SK-N-SH (cell line): ENCODE results near the gene PARP8. TPM values are rescaled to one million over a fixed set of nuclear protein-coding genes. Genes with fewer than 3 reads are reported as not detected.

Experiments used
- CTCF ChIA-PET: fragments of 300-600, 350-600 bp; formaldehyde crosslinking; extraction: SDS; loops from one replicate; lab custom pipeline; 2021; lab: Yijun Ruan, JAX
- POLR2A ChIA-PET: fragments of 350-600 bp; sonication (Branson Sonifier 250); formaldehyde crosslinking; extraction: SDS; loops from one replicate; lab custom pipeline; 2020; ENCODE audit warnings: antibody characterized with exemption, inconsistent platforms; lab: Yijun Ruan, JAX
- DNase-seq: peaks from one replicate; pipeline ENCODE4 v3.0.0; 2012
- H2AFZ ChIP-seq: fragments of 200-600 bp; sonication (generic); 2 replicates; pipeline ENCODE4 v1.8.1; 2016; ENCODE audit warnings: antibody characterized with exemption, mild to moderate bottlenecking, low read depth
- H3F3A ChIP-seq: fragments of 200-600 bp; sonication (generic); replicated peaks from 2 replicates; pipeline ENCODE3; 2016; ENCODE audit warnings: antibody characterized with exemption, mild to moderate bottlenecking; ENCODE audit not compliant: insufficient read depth
- H3K27ac ChIP-seq, 2 experiments: fragments of 200-500 bp in 1 of 2; fragments of 200-600 bp in 1 of 2; sonication (Bioruptor generic) in 1 of 2; sonication (generic), shearing (Covaris generic) in 1 of 2; 2 replicates each; pipeline versions ENCODE4 v1.5.1 to v1.6.1; 2014 to 2016; ENCODE audit warnings: low read depth in 2 of 2, inconsistent platforms in 1 of 2, low read length in 1 of 2, mild to moderate bottlenecking in 1 of 2, mixed read lengths in 1 of 2
- H3K27me3 ChIP-seq: fragments of 200-600 bp; sonication (generic), shearing (Covaris generic); 2 replicates; pipeline ENCODE4 v1.6.1; 2016; ENCODE audit warnings: mixed run types; ENCODE audit not compliant: insufficient read depth
- H3K36me3 ChIP-seq, 2 experiments: fragments of 200-500 bp in 1 of 2; fragments of 200-600 bp in 1 of 2; sonication (Bioruptor generic) in 1 of 2; sonication (generic) in 1 of 2; replicated peaks in 1 of 2; 2 replicates each; pipeline versions ENCODE3 to v1.5.1; 2014 to 2016; ENCODE audit warnings: low read length in 1 of 2, mild to moderate bottlenecking in 1 of 2; ENCODE audit not compliant: insufficient read depth in 2 of 2, control insufficient read depth in 1 of 2
- H3K4me1 ChIP-seq, 2 experiments: fragments of 200-500 bp in 1 of 2; fragments of 200-600 bp in 1 of 2; sonication (Bioruptor generic) in 1 of 2; sonication (generic), shearing (Covaris generic) in 1 of 2; 2 replicates each; pipeline versions ENCODE4 v1.5.1 to v1.6.1; 2014 to 2016; ENCODE audit warnings: low read depth in 1 of 2, low read length in 1 of 2, mixed run types in 1 of 2; ENCODE audit not compliant: insufficient read depth in 2 of 2, control insufficient read depth in 1 of 2
- H3K4me2 ChIP-seq: fragments of 200-600 bp; sonication (generic), shearing (Covaris generic); 2 replicates; pipeline ENCODE4 v1.6.1; 2017; ENCODE audit warnings: mixed run types
- H3K4me3 ChIP-seq, 2 experiments: fragments of 200-500 bp in 1 of 2; fragments of 200-600 bp in 1 of 2; sonication (Bioruptor generic) in 1 of 2; sonication (generic), shearing (Covaris generic) in 1 of 2; 2 replicates each; pipeline versions ENCODE4 v1.5.1 to v1.8.1; 2014 to 2016; ENCODE audit warnings: low read depth in 2 of 2, inconsistent platforms in 1 of 2, low read length in 1 of 2, mild to moderate bottlenecking in 1 of 2, mixed read lengths in 1 of 2, moderate library complexity in 1 of 2
- H3K79me2 ChIP-seq: fragments of 200-600 bp; sonication (generic); 2 replicates; pipeline ENCODE4 v1.8.1; 2017; ENCODE audit warnings: mild to moderate bottlenecking; ENCODE audit not compliant: insufficient read depth
- H3K9ac ChIP-seq: fragments of 200-600 bp; sonication (generic); 2 replicates; pipeline ENCODE4 v1.6.1; 2017; ENCODE audit warnings: mixed run types
- H3K9me2 ChIP-seq: fragments of 200-600 bp; sonication (generic); 2 replicates; pipeline ENCODE4 v1.6.1; 2017; ENCODE audit warnings: mixed run types
- H3K9me3 ChIP-seq: fragments of 200-600 bp; sonication (generic); 2 replicates; pipeline ENCODE4 v1.6.1; 2017; ENCODE audit warnings: mixed run types, mild to moderate bottlenecking, moderate library complexity
- H4K20me1 ChIP-seq: fragments of 200-600 bp; sonication (generic); 2 replicates; pipeline ENCODE4 v1.6.1; 2017; ENCODE audit warnings: mild to moderate bottlenecking, mixed run types; ENCODE audit not compliant: insufficient read depth
- CHD2 ChIP-seq: fragments of 150-350 bp; IDR thresholded peaks from 2 replicates; pipeline ENCODE4 v1.6.1; 2018; ENCODE audit warnings: low read length; ENCODE audit not compliant: partially characterized antibody
- CTCF ChIP-seq: fragments of 200-600 bp; sonication (generic); IDR thresholded peaks from 2 replicates; pipeline ENCODE4 v1.6.1; 2017; ENCODE audit warnings: antibody characterized with exemption, mild to moderate bottlenecking, moderate library complexity
- ELF1 ChIP-seq: IDR thresholded peaks from 2 replicates; pipeline ENCODE4 v1.4.0; 2012
- EP300 ChIP-seq, 2 experiments: IDR thresholded peaks; 2 replicates each; pipeline versions ENCODE4 v1.4.0 to v1.6.1; 2012; ENCODE audit warnings: borderline replicate concordance in 1 of 2, low read depth in 1 of 2, low read length in 1 of 2
- EZH2phosphoT487 ChIP-seq: fragments of 200-600 bp; sonication (generic); IDR thresholded peaks from 2 replicates; pipeline ENCODE4 v1.6.1; 2017; ENCODE audit warnings: low read depth, mixed run types, mild to moderate bottlenecking, antibody characterized with exemption, moderate library complexity, borderline replicate concordance
- FOXJ3 ChIP-seq: sonication (generic); formaldehyde crosslinking; IDR thresholded peaks from 2 replicates; pipeline ENCODE4 v1.5.1; 2020; ENCODE audit warnings: mild to moderate bottlenecking, missing genetic modification reagents
- FOXM1 ChIP-seq: IDR thresholded peaks from 2 replicates; pipeline ENCODE4 v1.4.0; 2012; ENCODE audit warnings: low read depth, mild to moderate bottlenecking
- MEF2A ChIP-seq: IDR thresholded peaks from 2 replicates; pipeline ENCODE4 v1.4.0; 2012; ENCODE audit warnings: low read depth, borderline replicate concordance
- MXI1 ChIP-seq: IDR thresholded peaks from 2 replicates; pipeline ENCODE4 v1.6.1; 2012; ENCODE audit warnings: mild to moderate bottlenecking, low read depth, low read length, improper control_type of control experiment
- NFIC ChIP-seq: IDR thresholded peaks from 2 replicates; pipeline ENCODE4 v1.4.0; 2012; ENCODE audit warnings: borderline replicate concordance
- POLR2AphosphoS5 ChIP-seq: IDR thresholded peaks from 2 replicates; pipeline ENCODE4 v1.6.1; 2012; ENCODE audit warnings: low read depth, low read length
- RCOR1 ChIP-seq: fragments of 150-350 bp; IDR thresholded peaks from 2 replicates; pipeline ENCODE4 v1.6.1; 2017; ENCODE audit warnings: antibody characterized with exemption, low read length
- RXRA ChIP-seq: IDR thresholded peaks from 2 replicates; pipeline ENCODE4 v1.4.0; 2012; ENCODE audit warnings: low read depth, mild to moderate bottlenecking, borderline replicate concordance
- SIN3A ChIP-seq: IDR thresholded peaks from 2 replicates; pipeline ENCODE4 v1.6.1; 2012; ENCODE audit warnings: low read depth, mild to moderate bottlenecking, low read length, moderate library complexity, borderline replicate concordance
- TAF1 ChIP-seq: IDR thresholded peaks from 2 replicates; pipeline ENCODE4 v1.6.1; 2012; ENCODE audit warnings: low read depth, mild to moderate bottlenecking, low read length, moderate library complexity, borderline replicate concordance
- TEAD4 ChIP-seq: IDR thresholded peaks from 2 replicates; pipeline ENCODE4 v1.4.0; 2012; ENCODE audit warnings: mild to moderate bottlenecking, borderline replicate concordance; ENCODE audit not compliant: insufficient read depth
- YY1 ChIP-seq: IDR thresholded peaks from 2 replicates; pipeline ENCODE4 v1.4.0; 2012; ENCODE audit warnings: low read depth, mild to moderate bottlenecking
- WGBS: methylation state at CpG from one replicate; pipeline ENCODE4 v1.1.6; 2017; ENCODE audit warnings: low lambda C conversion rate; 5-methylcytosine and 5-hydroxymethylcytosine counted together
- polyA plus RNA-seq, 3 experiments: library from polyadenylated mRNA; depleted of rRNA; stranded (reverse); fragments of >200 nt; gene quantifications; 2 replicates each; pipeline ENCODE4 v1.2.3, GENCODE V29; 2012
- TF ChIP-seq, protein P1 (sequence below): fragments of 150-350 bp; IDR thresholded peaks from 2 replicates; pipeline ENCODE4 v1.6.1; 2016; ENCODE audit warnings: mild to moderate bottlenecking, low read depth, low read length
- TF ChIP-seq, protein P2 (sequence below): IDR thresholded peaks from 2 replicates; pipeline ENCODE4 v1.4.0; 2012; ENCODE audit warnings: low read depth, borderline replicate concordance

The PARP8 gene, protein sequence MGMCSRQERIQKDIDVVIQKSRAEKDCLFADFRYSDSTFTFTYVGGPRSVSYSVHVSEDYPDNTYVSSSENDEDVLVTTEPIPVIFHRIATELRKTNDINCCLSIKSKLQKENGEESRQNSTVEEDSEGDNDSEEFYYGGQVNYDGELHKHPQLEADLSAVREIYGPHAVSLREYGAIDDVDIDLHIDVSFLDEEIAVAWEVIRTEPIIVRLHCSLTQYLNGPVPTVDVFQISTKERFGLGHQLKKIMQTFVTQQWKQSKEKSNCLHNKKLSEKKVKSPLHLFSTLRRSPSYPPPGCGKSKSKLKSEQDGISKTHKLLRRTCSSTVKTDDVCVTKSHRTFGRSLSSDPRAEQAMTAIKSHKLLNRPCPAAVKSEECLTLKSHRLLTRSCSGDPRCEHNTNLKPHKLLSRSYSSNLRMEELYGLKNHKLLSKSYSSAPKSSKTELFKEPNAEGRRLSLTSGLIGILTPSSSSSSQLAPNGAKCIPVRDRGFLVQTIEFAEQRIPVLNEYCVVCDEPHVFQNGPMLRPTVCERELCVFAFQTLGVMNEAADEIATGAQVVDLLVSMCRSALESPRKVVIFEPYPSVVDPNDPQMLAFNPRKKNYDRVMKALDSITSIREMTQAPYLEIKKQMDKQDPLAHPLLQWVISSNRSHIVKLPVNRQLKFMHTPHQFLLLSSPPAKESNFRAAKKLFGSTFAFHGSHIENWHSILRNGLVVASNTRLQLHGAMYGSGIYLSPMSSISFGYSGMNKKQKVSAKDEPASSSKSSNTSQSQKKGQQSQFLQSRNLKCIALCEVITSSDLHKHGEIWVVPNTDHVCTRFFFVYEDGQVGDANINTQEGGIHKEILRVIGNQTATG
- polyA plus RNA-seq (2012; rRNA removed), result 6.2 and 8.6 TPM in 2 replicates
- polyA plus RNA-seq (2012; cell fraction: cytosol; rRNA removed), result 7.2 and 8.0 TPM in 2 replicates
- 7.9 and 14.1 TPM in 2 replicates for polyA plus RNA-seq (2012; cell fraction: nucleus; rRNA removed)

DNA sequence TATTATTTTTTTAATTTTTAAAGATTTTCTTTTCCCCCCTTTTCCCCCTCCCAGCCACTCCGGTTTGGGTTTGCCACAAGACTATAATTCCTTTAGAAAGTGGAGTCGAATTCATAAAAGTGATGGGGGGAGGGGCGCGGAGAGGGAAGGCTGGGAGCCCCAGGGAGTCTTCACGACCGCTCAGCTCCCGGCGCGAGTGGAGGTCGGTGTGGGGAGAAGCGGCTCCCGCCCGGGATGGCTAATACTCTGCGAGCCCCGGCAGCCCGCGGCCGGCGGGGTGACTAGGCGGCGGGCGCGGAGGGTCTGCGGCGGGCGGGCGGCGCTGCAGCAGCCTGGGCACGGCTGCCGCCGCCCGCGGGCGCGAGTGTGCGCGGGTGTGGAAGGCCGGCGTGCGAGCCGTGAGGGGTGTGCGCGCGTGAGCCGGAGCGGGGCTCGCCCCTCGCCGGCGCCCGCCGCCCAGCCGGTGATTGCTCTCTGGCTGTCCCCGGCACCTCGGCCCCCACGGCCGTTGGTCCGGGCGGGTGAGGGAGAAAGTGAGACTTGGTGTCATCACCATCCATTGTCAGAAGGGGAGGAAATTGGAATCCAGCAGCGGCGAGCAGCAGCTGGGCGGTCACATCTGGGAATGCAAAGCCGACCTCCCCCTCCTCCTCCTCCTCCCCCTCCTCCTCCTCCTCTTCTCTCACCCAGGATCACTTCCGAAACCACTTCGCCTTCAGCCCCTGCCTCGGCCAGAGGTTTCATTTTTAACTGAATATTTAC lies at the start of gene PARP8:
PARP8 (plus strand) TSS at position 377 of the 762 bp plus-strand sequence. CDS start 459 bp downstream, outside the sequence.
- H3F3A ChIP-seq, result no peaks in the 10 kb centered on the region
- H3K4me2 ChIP-seq, result peak within 1 kb of the TSS; percentile 88
- POLR2A ChIA-PET, result no interaction called here
- peak within 1 kb of the TSS; percentile 87 for H2AFZ ChIP-seq
- no peaks in the 10 kb centered on the region for H3K9me2 ChIP-seq
- peak within 1 kb of the TSS; percentile 50 to 89; a peak in 3 of 4 replicates for H3K27ac ChIP-seq
- TF ChIP-seq SIN3A, result no peak
- TF ChIP-seq YY1, result no peak
- no peak for TF ChIP-seq POLR2AphosphoS5
- TF ChIP-seq EP300 (IDR thresholded peaks at IDR 0.05; ENCODE audit: borderline replicate concordance in 1 of 2, low read depth in 1 of 2, low read length in 1 of 2), result no peak
- no peak for TF ChIP-seq MXI1
- TF ChIP-seq, protein P1, sequence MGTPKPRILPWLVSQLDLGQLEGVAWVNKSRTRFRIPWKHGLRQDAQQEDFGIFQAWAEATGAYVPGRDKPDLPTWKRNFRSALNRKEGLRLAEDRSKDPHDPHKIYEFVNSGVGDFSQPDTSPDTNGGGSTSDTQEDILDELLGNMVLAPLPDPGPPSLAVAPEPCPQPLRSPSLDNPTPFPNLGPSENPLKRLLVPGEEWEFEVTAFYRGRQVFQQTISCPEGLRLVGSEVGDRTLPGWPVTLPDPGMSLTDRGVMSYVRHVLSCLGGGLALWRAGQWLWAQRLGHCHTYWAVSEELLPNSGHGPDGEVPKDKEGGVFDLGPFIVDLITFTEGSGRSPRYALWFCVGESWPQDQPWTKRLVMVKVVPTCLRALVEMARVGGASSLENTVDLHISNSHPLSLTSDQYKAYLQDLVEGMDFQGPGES, result no peak
- TF ChIP-seq CTCF, result no peak
- TF ChIP-seq, protein P2, sequence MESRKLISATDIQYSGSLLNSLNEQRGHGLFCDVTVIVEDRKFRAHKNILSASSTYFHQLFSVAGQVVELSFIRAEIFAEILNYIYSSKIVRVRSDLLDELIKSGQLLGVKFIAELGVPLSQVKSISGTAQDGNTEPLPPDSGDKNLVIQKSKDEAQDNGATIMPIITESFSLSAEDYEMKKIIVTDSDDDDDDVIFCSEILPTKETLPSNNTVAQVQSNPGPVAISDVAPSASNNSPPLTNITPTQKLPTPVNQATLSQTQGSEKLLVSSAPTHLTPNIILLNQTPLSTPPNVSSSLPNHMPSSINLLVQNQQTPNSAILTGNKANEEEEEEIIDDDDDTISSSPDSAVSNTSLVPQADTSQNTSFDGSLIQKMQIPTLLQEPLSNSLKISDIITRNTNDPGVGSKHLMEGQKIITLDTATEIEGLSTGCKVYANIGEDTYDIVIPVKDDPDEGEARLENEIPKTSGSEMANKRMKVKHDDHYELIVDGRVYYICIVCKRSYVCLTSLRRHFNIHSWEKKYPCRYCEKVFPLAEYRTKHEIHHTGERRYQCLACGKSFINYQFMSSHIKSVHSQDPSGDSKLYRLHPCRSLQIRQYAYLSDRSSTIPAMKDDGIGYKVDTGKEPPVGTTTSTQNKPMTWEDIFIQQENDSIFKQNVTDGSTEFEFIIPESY, result no peak
- no peak for TF ChIP-seq CHD2
- TF ChIP-seq ELF1, result no peak
- no peak for TF ChIP-seq TEAD4
- TF ChIP-seq RXRA, result no peak
- TF ChIP-seq TAF1, result no peak
- TF ChIP-seq NFIC, result no peak
- no peak for TF ChIP-seq MEF2A
- no peak for TF ChIP-seq FOXM1
- no peak for TF ChIP-seq EZH2phosphoT487
- TF ChIP-seq FOXJ3 (CRISPR knock-in tag), result no peak
- TF ChIP-seq RCOR1, result no peak
- TF ChIP-seq, all 33 proteins: peak for 0
- H3K4me1 ChIP-seq, result peaks cover 0 to 3% of the 10 kb centered on the region in 2 experiments; a peak in 2 of 4 replicates
- H3K36me3 ChIP-seq, result no peaks in the 10 kb centered on the region
- H4K20me1 ChIP-seq, result no peaks in the 10 kb centered on the region
- under 1% methylated on average over 30 of the region's 66 CpGs for WGBS
- DNase-seq, result peak; percentile 83
- no peaks in the 10 kb centered on the region for H3K79me2 ChIP-seq
- H3K4me3 ChIP-seq, result peak within 1 kb of the TSS; percentile 86 to 92
- CTCF ChIA-PET, result interaction anchor here (0.6 to 0.9 kb wide), 3 partner anchors 44 to 1899 kb away, joined by 3 read pairs; no protein-coding TSS in a partner anchor
- H3K27me3 ChIP-seq, result no peaks in the 10 kb centered on the region
- H3K9me3 ChIP-seq, result no peaks in the 10 kb centered on the region
- H3K9ac ChIP-seq, result peak within 1 kb of the TSS; percentile 90
